ENCODE measurements around the gene WASL. TPM values are rescaled to one million over a fixed set of nuclear protein-coding genes. Genes with fewer than 3 reads are reported as not detected.

The WASL gene
- total RNA-seq, 3 donors from 2014 or later (not counting 1 experiment from before 2014, with no cell fraction given) = 9.6 to 12.1 (median 10.6) TPM

GRCh38 chr7:123687727-123688126 is 61.1 kb downstream of the WASL start:
- Mint-ChIP-seq H3K4me1 (no peaks in the 10 kb centered on the region), H3K27me3 (ENCODE audit: low read depth in 2 of 2) (no peaks in the 10 kb centered on the region), H3K9me3 (no peaks in the 10 kb centered on the region), H3K36me3 (no peaks in the 10 kb centered on the region), H3K27ac (no peak overlapping the region), H3K4me3 (no peak overlapping the region)
- no peaks in the 10 kb centered on the region for H3K9me3 ChIP-seq (ENCODE audit: control insufficient read depth, insufficient read depth, low read length)
- ATAC-seq (no peak), DNase-seq (no peak)
- TF ChIP-seq, protein P1, sequence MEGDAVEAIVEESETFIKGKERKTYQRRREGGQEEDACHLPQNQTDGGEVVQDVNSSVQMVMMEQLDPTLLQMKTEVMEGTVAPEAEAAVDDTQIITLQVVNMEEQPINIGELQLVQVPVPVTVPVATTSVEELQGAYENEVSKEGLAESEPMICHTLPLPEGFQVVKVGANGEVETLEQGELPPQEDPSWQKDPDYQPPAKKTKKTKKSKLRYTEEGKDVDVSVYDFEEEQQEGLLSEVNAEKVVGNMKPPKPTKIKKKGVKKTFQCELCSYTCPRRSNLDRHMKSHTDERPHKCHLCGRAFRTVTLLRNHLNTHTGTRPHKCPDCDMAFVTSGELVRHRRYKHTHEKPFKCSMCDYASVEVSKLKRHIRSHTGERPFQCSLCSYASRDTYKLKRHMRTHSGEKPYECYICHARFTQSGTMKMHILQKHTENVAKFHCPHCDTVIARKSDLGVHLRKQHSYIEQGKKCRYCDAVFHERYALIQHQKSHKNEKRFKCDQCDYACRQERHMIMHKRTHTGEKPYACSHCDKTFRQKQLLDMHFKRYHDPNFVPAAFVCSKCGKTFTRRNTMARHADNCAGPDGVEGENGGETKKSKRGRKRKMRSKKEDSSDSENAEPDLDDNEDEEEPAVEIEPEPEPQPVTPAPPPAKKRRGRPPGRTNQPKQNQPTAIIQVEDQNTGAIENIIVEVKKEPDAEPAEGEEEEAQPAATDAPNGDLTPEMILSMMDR (IDR thresholded peaks at IDR 0.05) = no peak
- intact Hi-C loops (cut with micrococcal nuclease) = no loop called here
- no peaks in the 10 kb centered on the region for H3K4me1 ChIP-seq (ENCODE audit: control insufficient read depth, insufficient read depth, low read length)
- H3K27ac ChIP-seq (ENCODE audit: low read length) = no peak overlapping the region
- no peak overlapping the region for H3K4me3 ChIP-seq (ENCODE audit: low read length)
- H3K36me3 ChIP-seq (ENCODE audit: control insufficient read depth, insufficient read depth, low read length) = peaks cover 33% of the 10 kb centered on the region
- WGBS (ENCODE audit: insufficient coverage) = no CpG with 5 or more reads among the region's 1 CpG
- H3K27me3 ChIP-seq (ENCODE audit: control insufficient read depth, insufficient read depth, low read length) = no peaks in the 10 kb centered on the region

DNA sequence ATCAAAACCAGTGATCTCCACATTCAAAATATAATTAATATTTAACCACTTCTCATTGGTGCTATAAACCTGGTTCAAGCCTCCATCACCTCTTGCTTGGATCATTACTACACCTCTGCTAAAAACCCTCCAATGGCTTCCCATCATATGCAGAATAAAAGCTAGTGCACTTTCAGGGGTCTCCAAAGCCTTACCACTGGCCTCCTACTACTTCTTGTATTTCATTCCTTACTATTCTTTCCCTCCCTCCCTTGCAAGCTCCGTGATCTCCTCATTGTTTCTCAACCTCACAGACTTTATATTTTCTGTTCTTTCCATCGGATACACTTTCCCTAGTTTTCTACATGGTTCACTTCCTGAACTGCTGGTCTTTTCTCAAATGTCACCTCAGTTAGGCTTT is 61.6 kb downstream of the WASL start:
- H3K27ac Mint-ChIP-seq = peak overlapping the region in 1 of 2 donors; percentile 9
- intact Hi-C loops (cut with micrococcal nuclease) = no loop called here
- H3K27me3 ChIP-seq (ENCODE audit: control insufficient read depth, insufficient read depth, low read length) = no peaks in the 10 kb centered on the region
- no peaks in the 10 kb centered on the region for H3K4me1 Mint-ChIP-seq
- H3K36me3 ChIP-seq (ENCODE audit: control insufficient read depth, insufficient read depth, low read length) = peaks cover 30% of the 10 kb centered on the region
- ATAC-seq = no peak
- no peaks in the 10 kb centered on the region for H3K36me3 Mint-ChIP-seq
- DNase-seq = no peak
- WGBS (ENCODE audit: insufficient coverage) = 98% methylated on average over 2 of the region's 2 CpGs
- no peaks in the 10 kb centered on the region for H3K9me3 Mint-ChIP-seq
- no peak overlapping the region for H3K4me3 Mint-ChIP-seq
- H3K4me1 ChIP-seq (ENCODE audit: control insufficient read depth, insufficient read depth, low read length) = no peaks in the 10 kb centered on the region
- no peak overlapping the region for H3K4me3 ChIP-seq (ENCODE audit: low read length)
- H3K27ac ChIP-seq (ENCODE audit: low read length) = no peak overlapping the region
- H3K27me3 Mint-ChIP-seq (ENCODE audit: low read depth in 2 of 2) = no peaks in the 10 kb centered on the region
- TF ChIP-seq, protein P1 (IDR thresholded peaks at IDR 0.05) = no peak
- no peaks in the 10 kb centered on the region for H3K9me3 ChIP-seq (ENCODE audit: control insufficient read depth, insufficient read depth, low read length)

- ATAC-seq = peak in 1 of 3 donors; percentile 45
- H3K4me1 Mint-ChIP-seq = no peaks in the 10 kb centered on the region
- intact Hi-C loops (cut with micrococcal nuclease) = loop anchor here (1.0 to 5.0 kb wide), 2 partner anchors 183 to 1175 kb away; no protein-coding TSS in a partner anchor
- no peaks in the 10 kb centered on the region for H3K36me3 Mint-ChIP-seq
- Histone ChIP-seq H3K27ac (ENCODE audit: low read length) (no peak overlapping the region), H3K4me1 (ENCODE audit: control insufficient read depth, insufficient read depth, low read length) (no peaks in the 10 kb centered on the region), H3K9me3 (ENCODE audit: control insufficient read depth, insufficient read depth, low read length) (no peaks in the 10 kb centered on the region), H3K27me3 (ENCODE audit: control insufficient read depth, insufficient read depth, low read length) (no peaks in the 10 kb centered on the region), H3K4me3 (ENCODE audit: low read length) (no peak overlapping the region), H3K36me3 (ENCODE audit: control insufficient read depth, insufficient read depth, low read length) (peaks cover 19% of the 10 kb centered on the region)
- H3K4me3 Mint-ChIP-seq = no peak overlapping the region
- 90% methylated on average over 1 of the region's 1 CpG for WGBS (ENCODE audit: insufficient coverage)
- H3K27ac Mint-ChIP-seq = no peak overlapping the region
- H3K9me3 Mint-ChIP-seq = no peaks in the 10 kb centered on the region
- no peaks in the 10 kb centered on the region for H3K27me3 Mint-ChIP-seq (ENCODE audit: low read depth in 2 of 2)
- DNase-seq = peak in 1 of 2 donors; percentile 65
- TF ChIP-seq, protein P1 (IDR thresholded peaks at IDR 0.05) = peak; percentile 55
These were observed 66.1 kb downstream of the WASL start for GRCh38 chr7:123682690-123683089.

GRCh38 chr7:123681561-123681960 is 67.2 kb downstream of the WASL start:
- no peaks in the 10 kb centered on the region for H3K27me3 Mint-ChIP-seq (ENCODE audit: low read depth in 2 of 2)
- no peaks in the 10 kb centered on the region for H3K4me1 Mint-ChIP-seq
- no peak overlapping the region for H3K4me3 ChIP-seq (ENCODE audit: low read length)
- WGBS (ENCODE audit: insufficient coverage) = 85% methylated on average over 2 of the region's 2 CpGs
- no peak overlapping the region for H3K4me3 Mint-ChIP-seq
- H3K9me3 Mint-ChIP-seq = no peaks in the 10 kb centered on the region
- no peaks in the 10 kb centered on the region for H3K4me1 ChIP-seq (ENCODE audit: control insufficient read depth, insufficient read depth, low read length)
- no peak overlapping the region for H3K27ac ChIP-seq (ENCODE audit: low read length)
- no peaks in the 10 kb centered on the region for H3K9me3 ChIP-seq (ENCODE audit: control insufficient read depth, insufficient read depth, low read length)
- no peak overlapping the region for H3K27ac Mint-ChIP-seq
- H3K36me3 ChIP-seq (ENCODE audit: control insufficient read depth, insufficient read depth, low read length) = peaks cover 14% of the 10 kb centered on the region
- intact Hi-C loops (cut with micrococcal nuclease) = loop anchor here (5.0 kb wide), 1 partner anchor 1176 kb away; no protein-coding TSS in a partner anchor
- ATAC-seq (no peak), DNase-seq (no peak)
- no peaks in the 10 kb centered on the region for H3K36me3 Mint-ChIP-seq
- TF ChIP-seq, protein P1 (IDR thresholded peaks at IDR 0.05) = no peak
- H3K27me3 ChIP-seq (ENCODE audit: control insufficient read depth, insufficient read depth, low read length) = no peaks in the 10 kb centered on the region

Measured in natural killer cell (primary cell).